GM21737 (cell line): Measurements from ENCODE around the gene GRAMD4.

Experiments
- ATAC-seq: cut with Tn5 transposase; IDR thresholded peaks from one replicate; pipeline ENCODE4 v1.9.1; 2021; ENCODE audit warnings: mild to moderate bottlenecking, moderate library complexity; ENCODE audit not compliant: unreplicated experiment

The GRAMD4 gene

DNA sequence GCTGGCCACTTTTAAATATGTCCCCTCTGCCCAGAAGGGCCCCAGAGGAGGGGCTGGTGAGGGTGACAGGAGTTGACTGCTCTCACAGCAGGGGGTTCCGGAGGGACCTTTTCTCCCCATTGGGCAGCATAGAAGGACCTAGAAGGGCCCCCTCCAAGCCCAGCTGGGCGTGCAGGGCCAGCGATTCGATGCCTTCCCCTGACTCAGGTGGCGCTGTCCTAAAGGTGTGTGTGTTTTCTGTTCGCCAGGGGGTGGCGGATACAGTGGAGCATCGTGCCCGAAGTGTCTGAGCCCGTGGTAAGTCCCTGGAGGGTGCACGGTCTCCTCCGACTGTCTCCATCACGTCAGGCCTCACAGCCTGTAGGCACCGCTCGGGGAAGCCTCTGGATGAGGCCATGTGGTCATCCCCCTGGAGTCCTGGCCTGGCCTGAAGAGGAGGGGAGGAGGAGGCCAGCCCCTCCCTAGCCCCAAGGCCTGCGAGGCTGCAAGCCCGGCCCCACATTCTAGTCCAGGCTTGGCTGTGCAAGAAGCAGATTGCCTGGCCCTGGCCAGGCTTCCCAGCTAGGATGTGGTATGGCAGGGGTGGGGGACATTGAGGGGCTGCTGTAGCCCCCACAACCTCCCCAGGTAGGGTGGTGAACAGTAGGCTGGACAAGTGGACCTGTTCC is 46.5 kb downstream of the GRAMD4 start:
- ATAC-seq = no peak

DNA sequence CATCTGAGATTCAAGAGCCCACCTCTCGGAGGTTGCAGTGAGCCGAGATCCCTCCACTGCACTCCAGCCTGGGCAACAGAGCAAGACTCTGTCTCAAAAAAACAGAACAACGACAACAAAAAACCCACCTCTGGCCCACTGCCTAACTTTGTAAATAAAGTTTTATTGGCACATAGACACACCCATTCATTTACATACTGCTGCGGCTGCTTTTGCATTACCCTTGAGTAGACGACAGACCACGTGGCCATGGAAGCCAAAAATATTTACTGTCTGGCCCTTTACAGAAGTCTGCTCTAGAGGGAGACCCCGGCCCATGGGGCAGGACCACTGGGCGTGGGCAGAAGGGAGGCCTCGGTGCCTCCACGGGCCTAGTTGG is 47.0 kb downstream of the GRAMD4 start:
- ATAC-seq = no peak

DNA sequence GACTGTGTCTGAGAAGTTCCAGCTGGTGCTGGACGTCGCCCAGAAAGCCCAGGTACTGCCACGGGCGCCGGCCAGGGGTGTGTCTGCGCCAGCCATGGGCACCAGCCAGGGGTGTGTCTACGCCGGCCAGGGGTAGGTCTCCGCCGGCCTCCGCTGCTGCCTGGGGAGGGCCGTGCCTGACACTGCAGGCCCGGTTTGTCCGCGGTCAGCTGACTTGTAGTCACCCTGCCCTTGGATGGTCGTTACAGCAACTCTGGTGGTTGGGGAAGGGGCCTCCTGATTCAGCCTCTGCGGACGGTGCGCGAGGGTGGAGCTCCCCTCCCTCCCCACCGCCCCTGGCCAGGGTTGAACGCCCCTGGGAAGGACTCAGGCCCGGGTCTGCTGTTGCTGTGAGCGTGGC is 47.9 kb downstream of the GRAMD4 start:
- ATAC-seq = no peak

DNA sequence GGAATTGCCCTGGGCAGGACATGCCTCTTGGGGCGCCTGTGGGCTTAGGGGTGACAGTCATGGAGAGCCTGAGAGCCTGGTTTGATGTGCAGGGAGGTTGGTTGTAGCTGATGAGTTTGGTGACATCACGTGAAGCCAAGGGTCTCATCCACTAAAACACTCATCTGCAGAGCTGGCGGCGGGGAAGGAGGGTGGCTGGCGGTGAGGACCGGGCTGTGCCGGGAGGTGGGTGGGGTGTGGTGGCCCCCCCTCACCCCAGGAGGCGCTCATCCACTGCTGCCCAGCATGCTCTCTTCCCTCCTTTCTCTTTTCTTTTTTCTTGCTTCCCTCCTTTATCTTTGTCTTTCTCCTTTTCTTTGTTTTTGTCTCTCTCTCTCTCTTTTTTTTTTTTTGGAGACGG is 49.0 kb downstream of the GRAMD4 start:
- ATAC-seq = no peak

DNA sequence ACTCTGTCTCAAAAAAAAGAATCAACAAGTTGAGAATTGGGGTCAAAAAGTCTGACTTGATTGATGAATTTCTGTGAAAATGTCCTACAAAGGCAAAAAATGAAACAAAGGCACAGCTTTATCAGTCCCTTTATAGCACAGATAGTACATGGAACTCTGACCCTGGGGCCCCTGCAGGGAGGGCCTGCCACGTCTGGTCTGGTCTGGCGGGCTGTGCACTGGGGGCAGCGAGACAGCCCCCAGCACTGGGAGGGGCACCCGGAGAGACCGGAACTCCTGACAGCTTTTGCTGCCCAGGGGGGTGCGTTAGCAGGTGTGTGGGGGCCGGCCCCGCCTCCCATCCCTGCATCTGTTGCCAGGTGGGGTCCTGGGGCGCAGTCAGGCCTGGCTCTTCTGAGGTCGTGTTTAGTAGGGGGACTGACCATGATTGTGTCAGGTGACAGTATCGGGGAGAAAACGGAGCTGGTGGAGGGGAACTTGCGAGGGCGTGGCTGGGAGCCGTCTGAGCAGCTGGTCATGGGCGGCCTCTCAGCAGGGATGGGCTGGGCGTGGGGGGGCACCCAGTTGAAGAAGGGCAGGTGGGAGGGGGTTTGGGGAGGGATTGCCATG is 51.7 kb downstream of the GRAMD4 start:
- no peak for ATAC-seq

DNA sequence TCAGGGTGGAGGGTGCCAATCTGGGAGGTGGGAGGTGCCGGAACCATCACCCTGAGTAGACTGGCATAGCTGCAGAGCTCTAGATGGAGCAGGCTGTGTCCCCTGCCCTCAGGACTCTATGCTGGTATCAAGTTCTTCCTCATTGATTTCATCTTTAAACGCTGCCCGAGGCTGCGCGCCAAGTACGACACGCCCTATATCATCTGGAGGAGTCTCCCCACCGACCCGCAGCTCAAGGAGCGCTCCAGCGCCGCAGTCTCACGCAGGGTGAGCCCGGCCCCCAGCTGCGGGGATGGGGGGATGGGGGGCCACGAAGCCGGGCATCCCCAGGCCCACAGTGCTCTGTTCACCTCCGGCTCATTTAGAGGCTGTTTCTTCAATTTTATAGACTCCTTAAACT is 52.5 kb downstream of the GRAMD4 start:
- ATAC-seq = no peak

DNA sequence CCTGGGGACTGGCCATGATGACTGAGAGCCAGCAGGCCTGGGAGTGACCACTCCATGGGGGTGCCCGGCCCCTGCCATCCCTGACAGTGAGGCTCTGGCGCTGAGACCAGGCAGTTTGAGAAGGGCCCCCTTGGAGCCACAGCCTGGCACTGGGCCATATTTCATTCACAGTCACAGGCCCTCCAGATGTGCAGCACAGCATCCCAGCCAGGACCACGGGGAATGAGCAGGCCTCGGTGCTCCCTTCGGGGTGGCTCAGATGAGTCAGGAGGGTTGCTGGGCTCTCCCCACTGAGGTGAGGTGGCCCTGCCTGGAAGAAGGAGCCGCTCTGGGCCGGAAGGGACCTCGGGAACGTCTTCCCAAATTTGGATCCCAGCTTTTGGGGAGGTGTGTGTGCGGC is 53.0 kb downstream of the GRAMD4 start:
- ATAC-seq = no peak

DNA sequence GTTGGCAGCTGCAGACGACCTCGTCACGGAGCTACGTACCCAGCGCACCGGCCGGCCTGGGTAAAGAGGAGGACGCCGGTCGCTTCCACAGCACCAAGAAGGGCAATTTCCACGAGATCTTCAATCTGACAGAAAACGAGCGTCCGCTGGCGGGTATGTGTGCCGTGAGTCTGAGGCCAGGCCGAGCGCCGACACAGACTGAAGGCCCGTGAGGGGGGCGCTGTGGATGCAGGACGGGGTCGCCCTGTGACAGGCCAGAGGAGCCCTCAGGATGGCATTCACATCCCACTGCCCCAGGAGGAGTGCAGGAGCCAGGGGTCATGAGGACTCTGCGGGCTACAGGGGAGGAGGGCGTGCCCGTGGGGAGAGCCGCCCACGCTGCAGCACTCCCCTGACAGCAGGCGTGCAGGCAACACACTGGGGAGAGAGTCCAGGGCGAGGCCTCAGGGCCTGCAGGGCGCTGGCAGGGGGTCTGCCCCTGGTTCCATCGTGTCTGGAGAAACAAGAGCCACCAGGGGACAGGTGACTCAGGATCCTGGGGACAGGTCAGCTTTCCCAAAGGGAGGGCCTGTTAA is 53.6 kb downstream of the GRAMD4 start:
- no peak for ATAC-seq

DNA sequence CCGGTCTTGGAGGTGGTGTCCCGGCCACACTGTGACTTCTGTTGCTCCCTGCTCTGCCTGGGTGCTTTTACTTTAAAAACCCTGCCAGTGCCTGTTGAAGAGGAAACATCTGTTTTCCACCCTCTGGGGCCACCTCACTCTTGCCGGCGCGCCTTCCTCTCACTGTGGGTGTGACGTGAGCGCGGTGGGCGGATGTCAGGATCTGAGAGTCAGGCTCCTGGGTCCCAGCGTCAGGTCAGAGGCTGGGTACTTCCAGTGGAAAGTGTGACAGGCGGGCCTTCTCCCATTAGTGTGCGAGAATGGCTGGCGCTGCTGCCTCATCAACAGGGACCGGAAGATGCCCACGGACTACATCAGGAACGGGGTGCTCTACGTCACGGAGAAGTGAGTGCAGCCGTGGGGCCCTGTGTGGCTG is 54.2 kb downstream of the GRAMD4 start:
- ATAC-seq = no peak

DNA sequence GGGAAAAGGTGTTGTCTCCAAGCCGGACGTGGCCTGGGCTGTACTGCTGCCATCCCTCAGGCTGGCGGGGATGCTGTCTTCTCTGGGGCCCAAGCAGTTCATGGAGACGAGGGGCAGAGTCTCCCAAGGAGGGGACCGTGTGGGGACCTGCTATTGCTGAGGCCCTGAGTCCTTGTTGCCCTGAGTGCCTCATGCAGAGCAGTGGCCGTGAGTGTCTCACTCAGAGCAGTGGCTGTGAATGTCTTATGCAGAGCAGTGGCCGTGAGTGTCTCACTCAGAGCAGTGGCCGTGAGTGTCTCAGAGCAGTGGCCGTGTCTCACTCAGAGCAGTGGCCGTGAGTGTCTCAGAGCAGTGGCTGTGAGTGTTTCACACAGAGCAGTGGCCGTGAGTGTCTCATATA is 54.7 kb downstream of the GRAMD4 start:
- no peak for ATAC-seq

DNA sequence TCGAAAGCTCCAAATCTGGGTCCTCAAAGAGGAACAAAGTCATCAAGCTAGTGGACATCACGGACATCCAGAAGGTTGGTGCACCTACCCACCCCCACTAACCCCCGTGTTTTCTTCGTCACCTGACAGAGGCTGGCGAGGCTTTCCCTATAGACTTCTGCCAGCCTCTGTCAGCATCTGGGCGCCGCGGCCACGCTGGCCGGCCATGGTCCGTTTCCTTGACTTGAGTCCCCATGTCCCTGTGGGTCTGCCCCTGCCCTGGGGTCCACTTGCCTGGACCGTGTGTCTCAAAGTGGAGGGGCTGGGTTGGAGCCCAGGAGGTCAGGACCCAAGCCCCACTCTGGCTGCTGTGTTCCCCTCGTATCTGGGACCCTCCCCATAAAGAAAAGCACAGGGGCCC is 55.3 kb downstream of the GRAMD4 start:
- ATAC-seq = no peak

DNA sequence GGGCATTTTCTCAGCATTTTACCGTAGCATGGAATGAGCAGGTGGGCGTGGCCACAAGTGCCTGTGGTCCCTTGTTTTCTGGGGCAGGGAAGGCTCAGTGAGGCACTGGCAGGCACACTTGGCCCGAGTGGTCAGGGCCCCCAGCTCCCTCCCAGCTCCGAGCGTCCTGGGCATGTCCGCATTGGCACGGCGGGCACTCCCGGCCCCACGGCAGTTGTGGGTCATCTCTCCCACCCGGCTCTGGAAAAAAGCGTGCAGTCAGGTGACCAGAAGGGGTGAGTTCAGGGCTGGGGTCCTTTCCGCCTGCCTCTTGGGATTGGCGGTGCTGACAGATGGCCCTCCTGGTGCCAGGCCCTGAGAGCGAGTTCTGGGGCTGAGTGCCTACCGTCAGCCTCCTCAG is 55.8 kb downstream of the GRAMD4 start:
- no peak for ATAC-seq

DNA sequence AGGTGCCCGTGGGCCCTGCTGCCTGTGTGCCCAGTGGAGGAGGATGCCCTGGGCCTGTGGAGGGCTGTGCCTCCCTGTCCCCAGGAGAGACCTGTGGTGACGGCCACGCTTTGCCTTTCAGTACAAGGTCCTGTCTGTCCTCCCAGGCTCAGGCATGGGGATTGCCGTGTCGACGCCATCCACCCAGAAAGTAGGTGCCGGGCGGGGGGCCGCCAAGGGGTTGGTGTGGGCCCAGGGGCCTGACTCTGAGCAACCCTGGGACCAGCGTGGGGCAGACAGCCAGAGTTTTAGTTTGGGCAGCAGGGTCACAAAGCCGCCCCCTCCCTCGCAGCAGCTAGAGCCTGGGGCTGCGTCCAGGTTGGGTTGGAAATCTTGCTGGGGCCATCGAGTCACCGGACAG is 56.3 kb downstream of the GRAMD4 start:
- no peak for ATAC-seq

DNA sequence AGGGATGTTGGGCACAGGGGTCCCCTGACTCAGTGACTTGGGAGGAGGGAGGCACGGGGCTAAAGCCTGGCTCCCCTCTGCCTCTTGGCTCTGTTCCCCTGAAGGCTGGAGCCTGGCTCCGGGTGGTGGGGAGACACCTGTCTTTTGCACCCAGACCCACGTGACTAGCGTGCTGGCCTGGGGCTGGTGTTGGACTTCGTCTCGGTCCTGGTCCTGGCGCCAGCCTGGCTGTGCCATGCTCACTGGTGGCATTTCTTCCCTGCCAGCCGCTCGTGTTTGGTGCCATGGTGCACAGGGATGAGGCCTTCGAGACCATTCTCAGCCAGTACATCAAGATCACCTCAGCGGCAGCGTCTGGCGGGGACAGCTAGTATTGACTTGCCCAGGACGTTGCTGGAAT is 56.7 kb downstream of the GRAMD4 start:
- no peak for ATAC-seq

DNA sequence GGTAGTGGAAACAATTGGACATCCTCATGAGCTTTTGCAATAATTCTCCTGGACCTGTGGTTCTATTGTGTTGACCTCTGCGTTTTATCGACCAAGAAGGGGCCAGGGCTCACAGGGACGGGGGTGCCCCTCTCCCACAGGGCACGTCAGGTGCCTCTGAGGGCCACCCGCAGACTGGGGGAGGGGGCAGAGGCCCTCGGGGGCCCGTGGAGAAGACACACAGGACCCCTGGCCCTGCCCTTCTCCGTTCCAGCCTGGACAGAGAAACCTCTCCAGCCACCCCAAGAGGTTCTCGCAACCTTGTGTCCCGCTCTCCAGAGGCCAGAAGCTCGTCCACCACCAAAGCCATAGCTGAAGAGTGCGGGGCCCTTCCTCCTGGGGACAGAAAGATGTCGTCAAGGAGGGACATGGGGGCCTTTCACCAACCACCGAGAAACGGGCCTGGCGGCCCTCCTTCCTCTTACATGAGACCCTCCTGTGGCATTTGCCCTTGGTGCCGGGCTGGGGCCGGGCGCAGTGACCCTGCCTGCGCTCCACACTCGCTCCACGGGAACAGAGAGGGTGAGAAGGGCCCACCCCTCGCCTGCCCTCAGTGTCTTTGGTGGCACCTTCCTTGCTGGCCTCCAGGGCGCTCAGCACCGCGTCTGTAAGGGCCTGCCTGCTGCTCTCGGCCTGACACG is 57.3 kb downstream of the GRAMD4 start:
- ATAC-seq = no peak

DNA sequence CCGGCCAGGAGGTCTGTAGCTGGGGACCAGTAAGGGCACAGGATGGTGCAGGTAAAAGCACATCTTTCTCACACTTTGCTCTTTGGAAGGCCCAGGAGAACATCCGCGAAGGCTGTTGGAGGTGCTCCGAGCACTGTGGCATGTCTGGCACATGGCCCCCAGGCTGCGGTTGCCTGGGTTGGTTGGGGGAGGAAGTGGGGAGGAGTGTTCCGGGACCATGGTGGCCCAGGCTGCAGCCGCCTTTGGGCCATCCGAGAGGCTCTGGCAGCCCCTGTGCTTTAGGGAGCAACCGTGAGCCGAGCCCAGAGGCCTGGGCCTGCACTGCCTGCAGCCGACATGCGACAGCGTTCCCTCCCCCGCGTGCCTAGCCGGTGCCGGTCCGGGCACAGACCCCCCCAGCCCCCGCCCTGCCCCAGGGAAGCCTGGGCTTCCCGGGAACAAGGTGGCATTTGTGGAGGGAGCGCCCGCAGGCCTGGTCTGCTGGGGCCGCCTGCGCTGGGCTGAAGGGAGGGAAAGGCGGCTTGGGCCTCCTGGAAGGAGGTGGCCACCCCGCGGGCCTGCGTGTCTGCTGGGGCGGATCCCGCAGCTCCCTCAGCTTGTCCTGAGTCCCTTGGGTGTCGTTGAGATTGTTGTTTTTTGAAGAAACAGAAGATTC is 57.9 kb downstream of the GRAMD4 start:
- ATAC-seq = no peak

DNA sequence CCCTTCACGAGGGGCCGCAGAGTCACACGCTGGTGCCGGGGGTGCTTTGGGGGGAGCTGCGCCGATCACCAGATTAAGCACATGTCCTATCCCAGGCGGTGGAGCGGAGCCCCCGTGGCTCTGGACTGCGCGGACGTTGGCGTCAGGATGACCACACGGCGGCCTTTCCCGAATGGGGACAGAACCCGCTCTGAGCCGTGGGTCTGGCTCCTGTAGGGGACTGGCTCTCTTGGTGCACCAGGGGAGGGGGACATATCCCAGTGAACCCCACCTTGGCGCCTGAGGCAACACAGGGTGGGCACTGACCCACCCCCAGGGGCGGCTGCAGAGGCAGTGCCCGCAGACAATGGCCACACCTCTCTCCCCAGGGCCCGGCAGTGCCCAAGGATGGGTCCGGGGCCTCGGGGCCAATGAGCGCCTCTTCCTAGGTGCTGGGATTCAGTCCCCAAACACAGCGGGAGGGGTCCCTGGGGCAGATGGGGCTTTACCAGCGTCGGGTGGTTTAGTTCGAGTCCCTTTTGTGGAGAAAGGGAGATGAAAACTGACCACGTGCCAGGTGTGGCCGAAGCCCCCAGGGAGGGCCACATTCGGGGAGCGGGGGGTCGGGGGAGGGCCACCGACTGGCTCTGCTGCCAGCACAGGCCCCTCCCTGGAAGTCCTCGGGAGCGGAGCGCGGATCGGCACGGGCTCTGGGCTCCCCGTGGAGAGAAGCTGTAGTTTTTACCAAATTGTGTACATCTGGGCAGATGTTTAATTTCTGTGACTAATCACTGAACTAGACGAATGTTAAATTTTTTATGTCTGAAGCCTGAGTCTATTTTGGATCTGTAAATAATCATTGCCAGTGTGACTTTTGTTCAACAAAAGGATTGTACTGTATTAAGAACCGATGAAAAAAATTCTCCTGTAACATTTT is 58.9 kb downstream of the GRAMD4 start:
- no peak for ATAC-seq

DNA sequence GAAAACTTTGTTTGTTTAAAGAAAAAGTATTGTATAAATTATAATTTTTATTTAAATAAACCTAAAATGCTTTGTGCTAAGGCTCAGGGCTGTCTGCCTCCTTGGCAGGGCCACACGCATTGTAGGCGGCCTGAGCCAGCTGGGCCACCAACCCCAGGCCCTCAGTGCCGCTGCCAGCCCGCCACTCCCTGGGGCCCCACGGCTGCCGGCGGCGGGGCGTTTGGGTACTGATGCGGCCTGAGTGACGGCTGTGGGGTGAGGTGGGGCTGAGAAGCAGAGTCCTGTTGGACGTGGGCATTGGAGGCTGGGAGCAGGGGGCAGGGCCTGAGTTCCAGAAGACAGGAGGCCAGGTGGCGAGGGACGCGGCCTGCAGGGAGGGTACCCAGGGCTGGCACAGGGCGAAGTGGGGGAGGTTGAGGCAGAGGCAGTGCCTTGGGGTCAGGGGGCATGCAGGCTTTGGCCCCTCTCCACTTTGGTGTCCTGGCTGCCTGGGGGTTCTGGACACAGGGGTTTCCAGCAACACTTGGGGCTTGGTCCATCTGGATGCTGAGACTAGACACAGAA is 59.6 kb downstream of the GRAMD4 start:
- no peak for ATAC-seq

DNA sequence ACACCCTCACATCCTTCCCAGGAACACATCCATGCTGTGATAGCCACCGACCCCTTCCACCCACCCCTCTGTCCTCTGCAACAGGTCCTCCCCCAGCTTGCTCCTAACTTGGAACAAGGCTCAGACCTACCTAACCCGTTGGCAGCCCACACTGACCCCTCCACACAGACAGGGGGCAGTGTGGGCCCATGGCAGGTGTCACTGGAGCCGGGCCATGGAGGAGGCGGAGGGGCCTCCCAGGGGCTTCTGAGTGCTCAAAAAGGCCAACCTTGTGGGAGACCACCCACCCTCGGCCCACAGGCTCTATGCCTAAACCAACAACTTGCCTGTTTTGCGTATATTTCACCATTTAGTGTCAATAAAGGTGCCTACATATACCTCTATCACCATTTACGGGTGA is 60.8 kb downstream of the GRAMD4 start:
- ATAC-seq = no peak

DNA sequence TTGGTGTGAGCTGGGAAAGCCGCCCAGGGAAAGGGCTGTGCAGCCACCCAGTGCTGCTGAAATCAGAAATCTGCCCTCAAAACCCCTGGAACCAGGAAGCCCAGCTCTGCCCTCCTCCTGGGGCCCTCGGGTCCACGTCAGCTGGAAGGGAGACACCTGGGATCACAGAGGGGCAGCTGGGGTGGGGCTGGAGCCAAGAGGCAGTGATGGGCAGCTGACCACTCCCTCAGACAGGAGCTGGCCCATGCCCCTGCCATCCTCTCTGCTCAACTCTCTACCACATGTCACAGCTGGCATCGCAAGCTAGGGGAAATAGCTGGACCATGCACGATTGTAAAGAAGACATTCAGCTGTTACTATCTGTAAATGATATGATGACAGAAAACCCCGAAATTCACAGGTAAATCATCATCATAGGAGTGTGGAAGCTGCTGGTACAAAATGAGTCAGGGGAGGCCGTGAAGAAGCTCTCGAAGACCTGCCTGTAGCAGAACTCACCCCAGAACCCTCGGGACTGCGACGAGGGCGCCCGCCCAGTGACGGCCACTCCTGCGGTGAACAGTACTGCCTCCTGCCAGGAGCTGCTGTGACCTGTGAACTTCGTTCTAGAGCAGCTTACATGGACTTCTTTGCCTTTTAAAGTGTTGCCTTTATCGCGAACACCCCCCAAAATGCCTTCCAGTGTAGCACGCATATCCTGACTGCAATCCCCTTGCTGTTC is 62.0 kb downstream of the GRAMD4 start:
- no peak for ATAC-seq
